Panc1 (cell line): ENCODE results near the gene SERPINB10.

Experiments
- CTCF ChIP-seq: fragments of 450-650 bp; IDR thresholded peaks from 2 replicates; pipeline ENCODE4 v1.5.1; 2017; ENCODE audit warnings: mild to moderate bottlenecking
- POLR2AphosphoS5 ChIP-seq: IDR thresholded peaks from 2 replicates; pipeline ENCODE4 v1.6.1; 2012; ENCODE audit warnings: mild to moderate bottlenecking, low read depth, low read length, moderate library complexity
- REST ChIP-seq, 2 experiments: IDR thresholded peaks; 2 replicates each; pipeline ENCODE4 v1.6.1; 2011 to 2012; ENCODE audit warnings: low read depth in 2 of 2, control low read depth in 1 of 2, low read length in 1 of 2, mild to moderate bottlenecking in 1 of 2, moderate library complexity in 1 of 2; ENCODE audit not compliant: insufficient read depth in 1 of 2
- TCF7L2 ChIP-seq: IDR thresholded peaks from 2 replicates; pipeline ENCODE4 v1.6.1; 2011; ENCODE audit warnings: mild to moderate bottlenecking, low read depth, low read length, inconsistent platforms

DNA sequence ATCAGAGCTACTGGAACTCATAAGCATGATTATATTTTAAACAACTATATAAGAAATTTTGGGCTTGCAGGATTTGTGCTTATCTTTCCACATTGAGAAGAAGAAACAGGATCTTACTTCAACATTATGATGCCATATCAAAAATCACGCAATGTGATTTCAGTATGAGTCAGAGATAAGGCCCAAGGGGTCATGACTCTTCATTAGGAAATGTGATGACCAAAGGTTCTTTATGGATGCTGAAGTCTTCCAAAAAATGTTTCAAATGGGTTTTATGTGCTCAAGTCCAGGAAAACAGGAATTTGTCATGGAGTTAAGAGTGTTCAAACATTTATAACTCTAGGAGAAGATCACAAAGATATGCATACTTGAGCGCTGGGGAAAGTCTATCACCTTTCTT, 28.0 kb upstream of the SERPINB10 start:
- TF ChIP-seq POLR2AphosphoS5 (no peak), CTCF (no peak), REST (IDR thresholded peaks at IDR 0.05; ENCODE audit: insufficient read depth in 1 of 2, low read depth in 2 of 2, low read length in 1 of 2) (no peak), TCF7L2 (no peak)
